H9 (cell line): ENCODE measurements around the gene LRP1-AS. TPM values are rescaled to one million over a fixed set of nuclear protein-coding genes. Genes with fewer than 3 reads are reported as not detected.

ENCODE experiments used
- DNase-seq: peaks from one replicate; pipeline ENCODE4 v3.0.0-alpha.2; 2017
- H2AFZ ChIP-seq: one replicate; pipeline ENCODE4 v1.6.1; 2013; ENCODE audit warnings: mild to moderate bottlenecking, low read length, control low read depth, moderate library complexity
- H2AK5ac ChIP-seq: 2 replicates; pipeline ENCODE4 v1.6.1; 2013; ENCODE audit warnings: low read length, control low read depth, mixed read lengths; ENCODE audit not compliant: insufficient read length
- H2BK120ac ChIP-seq: one replicate; pipeline ENCODE4 v1.6.1; 2013; ENCODE audit warnings: low read depth, mild to moderate bottlenecking, low read length, control low read depth, inconsistent platforms; ENCODE audit not compliant: poor library complexity, severe bottlenecking
- H2BK12ac ChIP-seq: 2 replicates; pipeline ENCODE4 v1.6.1; 2013; ENCODE audit warnings: low read length, control low read depth, mixed read lengths, low read depth; ENCODE audit not compliant: insufficient read length
- H2BK15ac ChIP-seq: 2 replicates; pipeline ENCODE4 v1.6.1; 2013; ENCODE audit warnings: low read depth, low read length, control low read depth
- H2BK20ac ChIP-seq: one replicate; pipeline ENCODE4 v1.6.1; 2013; ENCODE audit warnings: low read depth, mild to moderate bottlenecking, low read length, control low read depth, inconsistent platforms; ENCODE audit not compliant: poor library complexity, severe bottlenecking
- H2BK5ac ChIP-seq: 2 replicates; pipeline ENCODE4 v1.6.1; 2013; ENCODE audit warnings: low read length, control low read depth, mixed read lengths; ENCODE audit not compliant: insufficient read length
- H3K14ac ChIP-seq: 2 replicates; pipeline ENCODE4 v1.6.1; 2013; ENCODE audit warnings: low read length, control low read depth; ENCODE audit not compliant: insufficient read depth
- H3K18ac ChIP-seq: 2 replicates; pipeline ENCODE4 v1.6.1; 2013; ENCODE audit warnings: low read depth, mild to moderate bottlenecking, mixed read lengths, low read length, control low read depth; ENCODE audit not compliant: insufficient read length
- H3K23ac ChIP-seq: 2 replicates; pipeline ENCODE4 v1.6.1; 2013; ENCODE audit warnings: low read length, control low read depth, mixed read lengths, low read depth; ENCODE audit not compliant: insufficient read length
- H3K23me2 ChIP-seq: 2 replicates; pipeline ENCODE4 v1.6.1; 2013; ENCODE audit warnings: low read depth, mild to moderate bottlenecking, mixed read lengths, low read length, control low read depth; ENCODE audit not compliant: insufficient read length, poor library complexity, severe bottlenecking
- H3K27ac ChIP-seq: 2 replicates; pipeline ENCODE4 v1.5.1; 2013; ENCODE audit warnings: low read length, control low read depth, mixed read lengths, low read depth; ENCODE audit not compliant: insufficient read length
- H3K27me3 ChIP-seq: 2 replicates; pipeline ENCODE4 v1.6.1; 2013; ENCODE audit warnings: low read length, control low read depth, inconsistent platforms; ENCODE audit not compliant: insufficient read depth
- H3K4ac ChIP-seq: 2 replicates; pipeline ENCODE4 v1.6.1; 2013; ENCODE audit warnings: low read depth, mild to moderate bottlenecking, control low read depth, inconsistent platforms, low read length, moderate library complexity
- H3K4me1 ChIP-seq: 2 replicates; pipeline ENCODE4 v1.6.1; 2013; ENCODE audit warnings: low read length, control low read depth, inconsistent platforms; ENCODE audit not compliant: insufficient read depth
- H3K4me2 ChIP-seq: 2 replicates; pipeline ENCODE4 v1.6.1; 2013; ENCODE audit warnings: low read length, control low read depth, mixed read lengths; ENCODE audit not compliant: insufficient read length, insufficient read depth
- H3K56ac ChIP-seq: 2 replicates; pipeline ENCODE4 v1.6.1; 2013; ENCODE audit warnings: low read depth, mild to moderate bottlenecking, mixed read lengths, low read length, control low read depth; ENCODE audit not compliant: insufficient read length
- H3K79me1 ChIP-seq: 2 replicates; pipeline ENCODE4 v1.6.1; 2013; ENCODE audit warnings: low read depth, mild to moderate bottlenecking, moderate library complexity, low read length, control low read depth, inconsistent platforms; ENCODE audit not compliant: insufficient read depth, poor library complexity, severe bottlenecking
- H3K79me2 ChIP-seq: 2 replicates; pipeline ENCODE4 v1.6.1; 2013; ENCODE audit warnings: low read length, control low read depth, inconsistent platforms; ENCODE audit not compliant: insufficient read depth
- H3K9ac ChIP-seq: 2 replicates; pipeline ENCODE4 v1.6.1; 2013; ENCODE audit warnings: low read length, control low read depth, mixed read lengths; ENCODE audit not compliant: insufficient read length; ENCODE audit errors: extremely low read depth
- H3K9me3 ChIP-seq: one replicate; pipeline ENCODE4 v1.6.1; 2013; ENCODE audit warnings: low read depth, low read length, inconsistent platforms; ENCODE audit not compliant: control insufficient read depth
- H3T11ph ChIP-seq: one replicate; pipeline ENCODE4 v1.6.1; 2013; ENCODE audit warnings: mild to moderate bottlenecking, low read length, control low read depth, inconsistent platforms
- H4K20me1 ChIP-seq: one replicate; pipeline ENCODE4 v1.6.1; 2013; ENCODE audit not compliant: control insufficient read depth, insufficient read length, insufficient read depth
- H4K5ac ChIP-seq: 2 replicates; pipeline ENCODE4 v1.6.1; 2013; ENCODE audit warnings: low read depth, mild to moderate bottlenecking, mixed read lengths, low read length, control low read depth; ENCODE audit not compliant: insufficient read length
- H4K8ac ChIP-seq: replicated peaks from 2 replicates; pipeline ENCODE4 v1.6.1; 2013; ENCODE audit warnings: low read length, control low read depth, mixed read lengths, low read depth; ENCODE audit not compliant: insufficient read length
- H4K91ac ChIP-seq: 2 replicates; pipeline ENCODE4 v1.6.1; 2013; ENCODE audit warnings: low read depth, mild to moderate bottlenecking, moderate library complexity, mixed read lengths, low read length, control low read depth; ENCODE audit not compliant: insufficient read length
- H3K27ac Mint-ChIP-seq, 3 experiments: 2 replicates in 2 of 3; 3 replicates in 1 of 3; pipeline ENCODE4 v1.8.0; 2020 to 2021; ENCODE audit warnings: mixed read lengths in 3 of 3, mild to moderate bottlenecking in 1 of 3, moderate library complexity in 1 of 3
- H3K27me3 Mint-ChIP-seq: 2 replicates; pipeline ENCODE4 v1.8.0; 2021; ENCODE audit warnings: low read depth, mild to moderate bottlenecking, moderate library complexity, mixed read lengths
- H3K36me3 Mint-ChIP-seq, 3 experiments: 2 replicates in 2 of 3; 3 replicates in 1 of 3; pipeline ENCODE4 v1.8.0; 2020 to 2021; ENCODE audit warnings: low read depth in 3 of 3, mixed read lengths in 3 of 3; ENCODE audit not compliant: insufficient read depth in 1 of 3
- H3K4me1 Mint-ChIP-seq, 2 experiments: 2 replicates each; pipeline ENCODE4 v1.8.0; 2020; ENCODE audit warnings: mixed read lengths in 2 of 2
- H3K4me3 Mint-ChIP-seq, 2 experiments: 2 replicates in 1 of 2; 3 replicates in 1 of 2; pipeline ENCODE4 v1.8.0; 2020 to 2021; ENCODE audit warnings: mild to moderate bottlenecking in 2 of 2, mixed read lengths in 2 of 2, moderate library complexity in 1 of 2
- H3K9me3 Mint-ChIP-seq, 2 experiments: 2 replicates in 1 of 2; 3 replicates in 1 of 2; pipeline ENCODE4 v1.8.0; 2020; ENCODE audit warnings: mild to moderate bottlenecking in 2 of 2, mixed read lengths in 2 of 2, moderate library complexity in 1 of 2
- CTCF ChIP-seq: fragments of 200-600 bp; sonication (generic); conservative IDR thresholded peaks from 3 replicates; pipeline ENCODE4 v1.8.0; 2021; ENCODE audit warnings: antibody characterized with exemption, mild to moderate bottlenecking
- WGBS: extraction: QIAGEN DNeasy Blood & Tissue Kit; methylation state at CpG from one replicate; pipeline ENCODE4 v1.1.7; 2013; ENCODE audit warnings: missing lambda C conversion rate, low lambda C conversion rate, mixed read lengths; ENCODE audit not compliant: insufficient read length; ENCODE audit errors: extremely low coverage; 5-methylcytosine and 5-hydroxymethylcytosine counted together
- total RNA-seq: library from RNA; stranded (reverse); gene quantifications from 2 replicates; pipeline ENCODE4 v1.2.1, GENCODE V29; 2021

LRP1-AS gene
- total RNA-seq, 1 experiment from 2014 or later = not detected

DNA sequence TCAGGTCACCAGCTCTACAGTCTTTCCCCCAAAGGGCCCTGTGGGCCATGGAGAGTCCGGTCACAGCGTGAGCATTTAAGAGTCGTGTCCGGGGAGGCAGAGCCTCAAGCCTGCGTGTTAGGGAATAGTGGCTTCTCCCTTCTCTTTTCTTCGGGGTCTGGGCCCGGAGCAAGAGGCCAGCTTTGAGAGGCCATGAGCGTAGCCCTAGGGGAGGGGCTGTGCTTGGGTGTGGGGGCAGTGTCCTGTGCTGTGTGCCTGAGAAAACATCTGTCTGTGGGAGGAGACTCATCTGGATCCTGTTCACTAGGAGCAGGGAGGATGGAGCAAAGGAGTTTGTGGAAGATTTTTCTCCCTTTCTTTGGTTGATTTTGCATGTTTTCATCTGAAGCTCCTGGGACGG is 5.3 kb downstream of the LRP1-AS start:
- H2BK20ac ChIP-seq = no peak overlapping the region
- H4K8ac ChIP-seq = no peak overlapping the region
- no peaks in the 10 kb centered on the region for H3K27me3 ChIP-seq
- no peak overlapping the region for H4K5ac ChIP-seq
- H2AFZ ChIP-seq = no peak overlapping the region
- no peak for DNase-seq
- Mint-ChIP-seq H3K36me3 (peaks cover 34 to 90% (median 88%) of the 10 kb centered on the region in 3 experiments; a peak in 6 of 7 replicates), H3K4me1 (peaks cover 8 to 27% of the 10 kb centered on the region in 2 experiments), H3K27me3 (no peaks in the 10 kb centered on the region), H3K27ac (peak overlapping the region in 2 of 3 experiments; percentile 49 to 53; a peak in 2 of 7 replicates), H3K4me3 (no peak overlapping the region), H3K9me3 (no peaks in the 10 kb centered on the region)
- no peaks in the 10 kb centered on the region for H3K23me2 ChIP-seq
- H3K14ac ChIP-seq = no peak overlapping the region
- no peak overlapping the region for H2BK120ac ChIP-seq
- no peak overlapping the region for H3K4ac ChIP-seq
- H3K27ac ChIP-seq = no peak overlapping the region
- WGBS = no CpG with 5 or more reads among the region's 9 CpGs
- no peaks in the 10 kb centered on the region for H4K20me1 ChIP-seq
- no peak overlapping the region for H3T11ph ChIP-seq
- H3K56ac ChIP-seq = no peak overlapping the region
- H3K18ac ChIP-seq = no peak overlapping the region
- H2AK5ac ChIP-seq = no peak overlapping the region
- no peak overlapping the region for H2BK12ac ChIP-seq
- no peak overlapping the region for H4K91ac ChIP-seq
- no peaks in the 10 kb centered on the region for H3K4me1 ChIP-seq
- no peak overlapping the region for H2BK5ac ChIP-seq
- no peak overlapping the region for H3K23ac ChIP-seq
- no peak overlapping the region for H3K4me2 ChIP-seq
- no peak for TF ChIP-seq CTCF
- H3K79me2 ChIP-seq = no peaks in the 10 kb centered on the region
- no peak overlapping the region for H2BK15ac ChIP-seq
- no peaks in the 10 kb centered on the region for H3K79me1 ChIP-seq
- no peaks in the 10 kb centered on the region for H3K9me3 ChIP-seq
- H3K9ac ChIP-seq = no peak overlapping the region
